GM13976 (cell line): ENCODE measurements around the gene SMARCD3.

Experiments
- DNase-seq: peaks from one replicate; pipeline ENCODE4 v3.0.0; 2012; ENCODE audit warnings: low spot score
- CTCF ChIP-seq: IDR thresholded peaks from 2 replicates; pipeline ENCODE4 v1.5.1; 2012; ENCODE audit warnings: borderline replicate concordance, mild to moderate bottlenecking; ENCODE audit not compliant: insufficient read depth; ENCODE audit errors: extremely low read depth, missing control alignments, control extremely low read depth
- in situ Hi-C: fragments of 300-500 bp; cut with MboI; formaldehyde crosslinking; loops from one replicate; pipeline ENCODE4 v1.12.0; 2022; ENCODE audit warnings: low sequenced_read_pairs, mixed read lengths, inconsistent platforms; ENCODE audit not compliant: unreplicated experiment

SMARCD3 gene

DNA sequence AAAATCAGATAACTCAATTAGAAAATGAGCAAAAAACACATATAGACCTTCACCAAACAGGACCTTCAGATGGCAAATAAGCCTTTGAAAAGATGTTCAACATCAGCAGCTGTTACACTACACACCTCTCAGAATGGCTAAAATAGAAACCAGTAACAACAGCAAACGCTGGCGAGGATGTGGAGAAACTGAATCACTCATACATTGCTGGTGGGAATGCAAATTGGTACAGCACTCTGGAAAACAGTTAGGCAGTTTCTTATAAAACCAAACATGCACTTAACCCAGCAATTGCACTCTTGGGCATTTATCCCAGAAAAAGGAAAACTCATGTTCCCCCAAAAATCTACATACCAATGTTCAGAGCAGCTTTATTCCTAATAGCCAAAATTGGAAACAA, 37.7 kb upstream of the SMARCD3 start:
- no peak for DNase-seq
- in situ Hi-C loops = no loop called here

GRCh38 chr7:151283302-151283701, 34.8 kb upstream of the SMARCD3 start:
- in situ Hi-C loops = no loop called here
- DNase-seq = no peak
- TF ChIP-seq CTCF = no peak

More for the DNA sequence above, 37.7 kb upstream of the SMARCD3 start:
- TF ChIP-seq CTCF = no peak

- no peak for DNase-seq
- TF ChIP-seq CTCF = no peak
- in situ Hi-C loops = no loop called here
Measured at GRCh38 chr7:151282111-151282510, 33.6 kb upstream of the SMARCD3 start.

DNA sequence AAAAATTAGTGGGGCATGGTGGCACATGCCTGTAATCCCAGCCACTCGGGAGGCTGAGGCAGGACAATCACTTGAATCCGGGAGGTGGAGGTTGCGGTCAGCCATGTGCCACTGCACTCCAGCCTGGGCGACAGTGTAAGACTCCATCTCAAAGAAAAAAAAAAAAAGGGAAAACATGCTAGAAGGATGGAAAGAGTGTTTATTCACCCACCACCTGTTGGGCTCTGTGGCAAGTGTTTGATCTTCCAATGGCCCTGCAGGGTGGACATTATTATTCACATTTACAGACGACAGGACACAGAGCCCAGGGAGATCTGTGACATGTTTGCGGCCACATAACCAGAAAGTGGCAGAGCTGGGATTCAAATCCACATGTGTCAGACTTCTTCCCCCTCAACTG, 33.2 kb upstream of the SMARCD3 start:
- DNase-seq = no peak
- TF ChIP-seq CTCF = no peak
- in situ Hi-C loops = no loop called here

- in situ Hi-C loops = no loop called here
- TF ChIP-seq CTCF = no peak
- no peak for DNase-seq
Measured at GRCh38 chr7:151280388-151281019, 32.0 kb upstream of the SMARCD3 start.

- in situ Hi-C loops = no loop called here
- DNase-seq = no peak
- TF ChIP-seq CTCF = no peak
Measured at GRCh38 chr7:151279868-151280267, 31.4 kb upstream of the SMARCD3 start.
